Trophoblast cell (in vitro differentiated cells and primary cell): Measurements from ENCODE around the gene TIMM22.
A peak's percentile ranks its signal among the peaks of the same experiment; 100 is the strongest.
"Not testable (repeated sequence)": the region's sequence is repeated elsewhere in the genome, so short reads cannot be mapped to it uniquely, and the experiment has no call there.

Source experiments
- DNase-seq, 2 donors: peaks; one replicate each; pipeline ENCODE4 v3.0.0-alpha.2; 2016
- H2AFZ ChIP-seq: 2 replicates; pipeline ENCODE4 v1.6.1; 2013; ENCODE audit warnings: low read length, moderate library complexity, mild to moderate bottlenecking; ENCODE audit not compliant: insufficient read depth, poor library complexity
- H2AK5ac ChIP-seq: 2 replicates; pipeline ENCODE4 v1.6.1; 2013; ENCODE audit warnings: mild to moderate bottlenecking, low read length
- H2BK120ac ChIP-seq: 2 replicates; pipeline ENCODE4 v1.6.1; 2013; ENCODE audit warnings: low read length, mild to moderate bottlenecking, moderate library complexity; ENCODE audit not compliant: insufficient read depth, poor library complexity
- H2BK12ac ChIP-seq: 2 replicates; pipeline ENCODE4 v1.6.1; 2013; ENCODE audit warnings: mild to moderate bottlenecking, low read length, moderate library complexity
- H2BK5ac ChIP-seq: 2 replicates; pipeline ENCODE4 v1.6.1; 2013; ENCODE audit warnings: low read length, low read depth, moderate library complexity, mild to moderate bottlenecking; ENCODE audit not compliant: poor library complexity
- H3K14ac ChIP-seq: 2 replicates; pipeline ENCODE4 v1.6.1; 2013; ENCODE audit warnings: mild to moderate bottlenecking, low read length
- H3K18ac ChIP-seq: 2 replicates; pipeline ENCODE4 v1.6.1; 2013; ENCODE audit warnings: mild to moderate bottlenecking, low read length
- H3K23ac ChIP-seq: 2 replicates; pipeline ENCODE4 v1.6.1; 2013; ENCODE audit warnings: low read length
- H3K27ac ChIP-seq: 2 replicates; pipeline ENCODE4 v1.5.1; 2013; ENCODE audit warnings: low read depth, mild to moderate bottlenecking, inconsistent platforms, low read length, moderate library complexity
- H3K27me3 ChIP-seq: 2 replicates; pipeline ENCODE4 v1.6.1; 2013; ENCODE audit warnings: inconsistent platforms, mild to moderate bottlenecking, low read length, moderate library complexity; ENCODE audit not compliant: insufficient read depth
- H3K36me3 ChIP-seq, 2 experiments: 1 replicate in 1 of 2; 2 replicates in 1 of 2; pipeline ENCODE4 v1.6.1; 2013; ENCODE audit warnings: low read length in 2 of 2, mild to moderate bottlenecking in 2 of 2, moderate library complexity in 1 of 2; ENCODE audit not compliant: insufficient read depth in 2 of 2, control insufficient read depth in 1 of 2
- H3K4ac ChIP-seq: 2 replicates; pipeline ENCODE4 v1.6.1; 2013; ENCODE audit warnings: low read depth, mild to moderate bottlenecking, low read length, moderate library complexity
- H3K4me1 ChIP-seq, 2 experiments: 1 replicate in 1 of 2; 2 replicates in 1 of 2; pipeline ENCODE4 v1.6.1; 2013; ENCODE audit warnings: low read length in 2 of 2, mild to moderate bottlenecking in 2 of 2, moderate library complexity in 1 of 2; ENCODE audit not compliant: insufficient read depth in 2 of 2, control insufficient read depth in 1 of 2
- H3K4me2 ChIP-seq: 2 replicates; pipeline ENCODE4 v1.6.1; 2013; ENCODE audit warnings: inconsistent platforms, mild to moderate bottlenecking, low read length, moderate library complexity
- H3K4me3 ChIP-seq: 2 replicates; pipeline ENCODE4 v1.5.1; 2013; ENCODE audit warnings: mild to moderate bottlenecking, low read depth, low read length, inconsistent platforms
- H3K79me1 ChIP-seq: one replicate; pipeline ENCODE4 v1.6.1; 2013; ENCODE audit warnings: low read length
- H3K79me2 ChIP-seq: 2 replicates; pipeline ENCODE4 v1.6.1; 2013; ENCODE audit warnings: low read length, mild to moderate bottlenecking; ENCODE audit not compliant: control insufficient read depth, insufficient read depth, poor library complexity
- H3K9ac ChIP-seq: 2 replicates; pipeline ENCODE4 v1.6.1; 2013; ENCODE audit warnings: mild to moderate bottlenecking, low read length
- H3K9me3 ChIP-seq: 2 replicates; pipeline ENCODE4 v1.6.1; 2013; ENCODE audit warnings: low read depth, mild to moderate bottlenecking, control low read depth, inconsistent platforms, low read length; ENCODE audit not compliant: insufficient read depth
- H4K12ac ChIP-seq: 2 replicates; pipeline ENCODE4 v1.6.1; 2013; ENCODE audit warnings: low read depth, mild to moderate bottlenecking, low read length, moderate library complexity
- H4K8ac ChIP-seq: 2 replicates; pipeline ENCODE4 v1.6.1; 2013; ENCODE audit warnings: low read depth, mild to moderate bottlenecking, low read length, moderate library complexity
- H4K91ac ChIP-seq: one replicate; pipeline ENCODE4 v1.6.1; 2013; ENCODE audit warnings: low read depth, mild to moderate bottlenecking, low read length, moderate library complexity
- WGBS: extraction: QIAGEN DNeasy Blood & Tissue Kit; methylation state at CpG from one replicate; pipeline ENCODE4 v1.1.7; 2013; ENCODE audit warnings: missing lambda C conversion rate; ENCODE audit not compliant: insufficient read length, insufficient coverage; ENCODE audit errors: extremely low coverage; 5-methylcytosine and 5-hydroxymethylcytosine counted together

The TIMM22 gene

GRCh38 chr17:1047879-1048470, 51.0 kb downstream of the TIMM22 start:
- DNase-seq: no peak
- peak overlapping the region; percentile 28 for H4K91ac ChIP-seq
- no peaks in the 10 kb centered on the region for H3K27me3 ChIP-seq
- no peak overlapping the region for H3K9ac ChIP-seq
- peaks cover 22 to 25% of the 10 kb centered on the region in 2 experiments for H3K36me3 ChIP-seq
- no peak overlapping the region for H2BK5ac ChIP-seq
- H3K23ac ChIP-seq: no peak overlapping the region
- peak overlapping the region; percentile 19 for H2BK120ac ChIP-seq
- H4K8ac ChIP-seq: no peak overlapping the region
- H3K14ac ChIP-seq: no peak overlapping the region
- no peaks in the 10 kb centered on the region for H3K79me2 ChIP-seq
- peaks cover 11 to 12% of the 10 kb centered on the region in 2 experiments for H3K4me1 ChIP-seq
- H3K79me1 ChIP-seq: peaks cover 1% of the 10 kb centered on the region
- H3K9me3 ChIP-seq: no peaks in the 10 kb centered on the region
- peak overlapping the region; percentile 18 for H3K18ac ChIP-seq
- no peak overlapping the region for H3K27ac ChIP-seq
- no peak overlapping the region for H3K4me2 ChIP-seq
- H2BK12ac ChIP-seq: no peak overlapping the region
- WGBS: no CpG with 5 or more reads among the region's 20 CpGs
- H2AFZ ChIP-seq: no peak overlapping the region
- no peak overlapping the region for H3K4me3 ChIP-seq
- H3K4ac ChIP-seq: peak overlapping the region; percentile 21
- peak overlapping the region; percentile 27 for H4K12ac ChIP-seq
- no peak overlapping the region for H2AK5ac ChIP-seq

GRCh38 chr17:1048516-1049115, 51.7 kb downstream of the TIMM22 start:
- H3K27me3 ChIP-seq, H3K27ac ChIP-seq, H3K4ac ChIP-seq, H3K9me3 ChIP-seq, DNase-seq, H4K12ac ChIP-seq, H3K18ac ChIP-seq, H3K4me3 ChIP-seq, H4K91ac ChIP-seq, H3K79me2 ChIP-seq, H3K79me1 ChIP-seq, H3K4me2 ChIP-seq, H3K14ac ChIP-seq, H2AK5ac ChIP-seq, H2BK12ac ChIP-seq, H2BK5ac ChIP-seq, H4K8ac ChIP-seq, H3K23ac ChIP-seq, H3K9ac ChIP-seq, H2BK120ac ChIP-seq, H2AFZ ChIP-seq: not testable (repeated sequence)
- H3K4me1 ChIP-seq: peaks cover 11 to 12% of the 10 kb centered on the region in 2 experiments
- WGBS: no CpG with 5 or more reads among the region's 49 CpGs
- peaks cover 23 to 25% of the 10 kb centered on the region in 2 experiments for H3K36me3 ChIP-seq

GRCh38 chr17:1049446-1050225, 52.7 kb downstream of the TIMM22 start:
- Histone ChIP-seq H3K4me2 (no peak overlapping the region), H3K9ac (no peak overlapping the region), H4K8ac (no peak overlapping the region), H3K27me3 (no peaks in the 10 kb centered on the region), H3K4me1 (peaks cover 11 to 12% of the 10 kb centered on the region in 2 experiments), H4K12ac (peak overlapping the region; percentile 19), H2AFZ (no peak overlapping the region), H3K4ac (no peak overlapping the region), H4K91ac (no peak overlapping the region), H3K9me3 (no peaks in the 10 kb centered on the region), H3K4me3 (no peak overlapping the region), H3K18ac (no peak overlapping the region), H2BK5ac (no peak overlapping the region), H2BK12ac (no peak overlapping the region), H3K79me1 (peaks cover 1% of the 10 kb centered on the region), H3K23ac (no peak overlapping the region), H2AK5ac (no peak overlapping the region), H2BK120ac (no peak overlapping the region), H3K27ac (no peak overlapping the region), H3K36me3 (peaks cover 30 to 31% of the 10 kb centered on the region in 2 experiments), H3K79me2 (no peaks in the 10 kb centered on the region), H3K14ac (no peak overlapping the region)
- no peak for DNase-seq
- no CpG with 5 or more reads among the region's 28 CpGs for WGBS

GRCh38 chr17:1050246-1050995, 53.5 kb downstream of the TIMM22 start:
- no CpG with 5 or more reads among the region's 22 CpGs for WGBS
- H3K14ac ChIP-seq: no peak overlapping the region
- H3K27me3 ChIP-seq: no peaks in the 10 kb centered on the region

More at GRCh38 chr17:1050246-1050995, 53.5 kb downstream of the TIMM22 start:
- no peaks in the 10 kb centered on the region for H3K9me3 ChIP-seq
- no peak overlapping the region for H3K23ac ChIP-seq
- H3K4me1 ChIP-seq: peaks cover 11 to 12% of the 10 kb centered on the region in 2 experiments
- H2BK12ac ChIP-seq: no peak overlapping the region
- H3K79me2 ChIP-seq: no peaks in the 10 kb centered on the region
- H4K91ac ChIP-seq: no peak overlapping the region
- no peak overlapping the region for H4K8ac ChIP-seq
- H2AFZ ChIP-seq: no peak overlapping the region
- no peak overlapping the region for H2BK120ac ChIP-seq
- no peak for DNase-seq
- H3K4me2 ChIP-seq: no peak overlapping the region
- H2BK5ac ChIP-seq: no peak overlapping the region
- H3K79me1 ChIP-seq: peaks cover 1% of the 10 kb centered on the region
- H3K9ac ChIP-seq: no peak overlapping the region
- no peak overlapping the region for H3K4me3 ChIP-seq
- no peak overlapping the region for H2AK5ac ChIP-seq
- no peak overlapping the region for H3K4ac ChIP-seq
- H4K12ac ChIP-seq: no peak overlapping the region
- no peak overlapping the region for H3K18ac ChIP-seq
- peaks cover 32 to 36% of the 10 kb centered on the region in 2 experiments for H3K36me3 ChIP-seq
- no peak overlapping the region for H3K27ac ChIP-seq
